NCI-H128 (cell line): ENCODE data around the gene TCEANC2.
"Not testable (repeated sequence)": the region's sequence is repeated elsewhere in the genome, so short reads cannot be mapped to it uniquely, and the experiment has no call there.

Source experiments
- DNase-seq: peaks from one replicate; lab custom pipeline; 2025; ENCODE audit not compliant: unreplicated experiment; lab: John Stamatoyannopoulos, UW

The TCEANC2 gene

DNA sequence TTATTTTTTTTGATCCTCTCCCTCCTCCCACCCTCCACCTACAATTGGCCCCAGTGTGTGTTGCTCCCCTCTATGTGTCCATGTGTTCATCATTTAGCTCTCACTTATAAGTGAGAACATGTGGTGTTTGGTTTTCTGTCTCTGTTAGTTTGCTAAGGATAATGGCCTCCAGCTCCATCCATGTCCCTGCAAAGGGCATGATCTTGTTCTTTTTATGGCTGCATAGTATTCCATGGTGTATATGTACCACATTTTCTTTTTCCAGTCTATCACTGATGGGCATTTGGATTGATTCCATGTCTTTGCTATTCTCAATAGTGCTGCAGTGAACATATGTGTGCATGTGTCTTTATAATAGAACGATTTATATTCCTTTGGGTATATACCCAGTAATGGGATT is 28.6 kb upstream of the TCEANC2 start:
- DNase-seq: not testable (repeated sequence)

- no peak for DNase-seq
Observed at GRCh38 chr1:54027848-54028247, 25.6 kb upstream of the TCEANC2 start.

DNA sequence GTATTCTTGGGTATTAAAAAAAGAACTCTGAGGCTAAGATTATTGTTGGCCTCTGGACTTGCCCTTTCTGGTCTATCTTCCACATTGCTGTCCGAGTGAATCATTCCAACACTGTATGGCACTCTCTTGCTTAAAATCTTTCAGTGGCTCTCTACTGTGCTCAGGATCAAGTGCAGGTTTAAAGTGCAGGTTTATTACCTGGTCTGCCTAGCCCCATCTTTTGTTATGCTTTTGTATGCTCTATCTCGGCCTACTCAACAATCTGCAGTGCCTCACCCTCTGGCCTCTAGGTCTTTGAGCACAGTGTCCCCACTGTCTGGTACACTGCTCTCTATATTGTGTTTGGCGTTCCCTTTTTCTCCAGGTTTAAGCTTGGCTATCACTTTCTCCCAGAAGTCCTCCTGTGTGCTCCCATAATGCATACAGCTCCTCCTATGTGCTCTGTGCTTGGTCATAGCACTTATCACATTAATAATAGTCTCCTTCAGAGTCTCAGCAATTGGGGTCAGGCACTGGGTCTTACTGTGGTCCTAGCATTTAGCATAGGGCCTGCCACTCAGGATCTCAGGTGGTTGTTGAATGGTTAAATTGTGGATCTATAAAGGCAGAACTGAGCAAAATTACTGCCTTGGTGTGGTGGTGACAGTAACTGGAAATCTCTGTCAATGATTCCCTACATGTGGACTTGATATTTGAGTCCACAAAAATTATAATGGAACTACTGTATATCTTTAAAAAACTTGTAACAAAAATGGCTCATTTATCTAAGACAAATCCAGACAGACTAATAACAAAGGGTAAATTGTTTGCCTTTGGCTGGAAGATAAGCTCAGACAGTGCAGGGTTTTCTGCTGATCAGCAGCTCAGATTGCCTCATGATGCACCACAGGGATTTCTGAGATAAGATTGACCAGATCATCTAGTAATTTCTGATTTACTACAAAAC is 24.8 kb upstream of the TCEANC2 start:
- no peak for DNase-seq

GRCh38 chr1:54037476-54037875 is 15.9 kb upstream of the TCEANC2 start:
- DNase-seq: no peak

DNA sequence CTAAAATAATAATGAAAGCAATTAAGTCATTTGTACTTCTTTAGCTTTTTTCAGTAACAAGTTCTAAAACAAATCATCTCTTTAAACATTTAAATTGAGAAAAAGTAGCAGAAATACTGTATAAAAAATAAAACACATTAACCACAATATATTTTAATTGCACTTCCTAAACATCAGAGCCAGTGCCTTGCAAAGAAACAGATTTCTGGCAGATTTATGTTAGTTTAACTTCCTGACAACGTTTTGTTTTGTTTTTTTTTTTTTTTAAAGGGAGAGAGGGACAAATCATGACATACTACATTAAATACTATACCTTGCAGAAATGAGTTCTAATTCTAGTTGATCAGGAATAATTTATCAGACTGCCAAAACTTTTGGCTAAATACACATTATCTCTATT is 11.6 kb upstream of the TCEANC2 start:
- DNase-seq: no peak

- DNase-seq: no peak
Observed at GRCh38 chr1:54045496-54045895, 7.9 kb upstream of the TCEANC2 start.

GRCh38 chr1:54046671-54047383 is 6.6 kb upstream of the TCEANC2 start:
- no peak for DNase-seq

- DNase-seq: no peak
Observed at GRCh38 chr1:54047384-54048305, 5.8 kb upstream of the TCEANC2 start.

DNA sequence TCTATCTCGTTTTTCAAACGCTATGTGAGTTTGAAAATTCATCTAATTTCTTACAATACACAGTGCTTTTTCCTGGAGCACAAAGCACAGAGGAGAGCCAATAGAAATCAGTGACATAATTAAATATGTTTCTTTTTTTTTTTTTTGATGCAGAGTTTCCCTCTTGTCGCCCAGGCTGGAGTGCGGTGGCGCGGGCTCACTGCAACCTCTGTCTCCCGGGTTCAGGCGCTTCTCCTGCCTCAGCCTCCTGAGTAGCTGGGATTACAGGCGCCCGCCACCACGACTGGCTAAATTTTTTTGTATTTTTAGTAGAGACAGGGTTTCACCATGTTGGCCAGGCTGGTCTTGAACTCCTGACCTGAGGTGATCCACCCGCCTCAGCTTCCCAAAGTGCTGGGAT is 3.0 kb upstream of the TCEANC2 start:
- not testable (repeated sequence) for DNase-seq

GRCh38 chr1:54051933-54052430 is 1.4 kb upstream of the TCEANC2 start:
- DNase-seq: no peak

DNA sequence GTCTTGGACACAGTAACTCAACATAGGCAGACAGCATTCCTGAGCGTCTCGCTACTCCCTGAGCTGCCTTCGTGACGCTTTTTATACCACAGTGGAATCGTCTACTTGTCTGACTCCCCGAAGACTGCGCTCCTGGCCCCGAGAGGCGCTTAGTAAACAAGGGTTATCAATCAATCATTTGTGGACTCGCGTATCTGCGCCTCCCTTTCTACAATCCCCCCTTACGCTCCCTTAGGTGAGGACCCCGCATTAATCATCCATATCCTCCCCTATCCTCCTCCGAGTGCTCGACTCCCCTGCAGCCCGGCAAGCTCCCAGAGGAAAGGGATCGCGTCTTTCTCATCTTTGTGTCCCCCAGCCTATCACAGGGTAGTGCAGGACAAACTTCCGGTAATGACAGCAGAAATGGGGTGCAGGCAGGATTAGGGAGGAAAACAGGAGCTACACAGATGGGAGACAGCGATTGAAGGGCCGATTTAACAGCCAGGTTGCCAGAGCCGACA is 926 bp upstream of the TCEANC2 start:
- DNase-seq: peak; percentile 31

DNA sequence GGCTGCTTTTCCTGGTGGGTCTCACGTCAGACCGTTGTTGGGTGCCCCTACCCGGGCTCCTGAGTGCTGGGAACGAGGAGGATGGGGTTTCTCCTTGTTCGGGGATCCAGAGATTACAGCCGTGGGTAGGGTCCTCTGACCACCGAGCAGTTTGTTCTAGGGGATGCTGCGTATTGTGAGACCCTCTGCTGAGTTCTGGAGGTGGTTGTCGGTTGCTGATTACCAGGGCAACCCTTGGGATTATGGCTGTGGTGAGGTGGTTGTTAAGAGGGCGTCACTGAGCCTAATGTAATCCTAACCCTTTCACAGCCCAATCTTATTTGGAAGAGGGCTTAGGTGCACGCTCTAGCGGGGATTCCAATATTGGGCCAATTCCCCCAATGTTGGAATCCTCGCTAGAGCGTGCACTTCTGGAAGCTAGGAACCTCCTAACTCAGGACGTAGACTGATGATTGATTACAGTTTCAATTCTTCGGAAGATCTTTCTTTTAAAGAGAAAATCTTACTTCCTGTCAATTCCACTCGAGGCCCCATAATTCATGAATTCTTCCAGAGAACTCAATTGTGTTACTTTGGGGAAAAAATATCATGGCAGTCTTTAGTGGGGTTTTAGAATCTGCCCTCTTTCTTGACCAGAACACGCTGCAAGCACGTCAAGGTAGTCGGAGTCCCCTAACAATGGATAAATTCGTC is 483 bp downstream of the TCEANC2 start:
- no peak for DNase-seq

- no peak for DNase-seq
Observed at GRCh38 chr1:54054438-54054749, 986 bp downstream of the TCEANC2 start.

GRCh38 chr1:54064299-54064698 is 10.9 kb downstream of the TCEANC2 start:
- DNase-seq: no peak

- DNase-seq: no peak
Observed at GRCh38 chr1:54069791-54070170, 16.4 kb downstream of the TCEANC2 start.

- DNase-seq: peak; percentile 45
Observed at GRCh38 chr1:54070171-54070837, 16.9 kb downstream of the TCEANC2 start.

DNA sequence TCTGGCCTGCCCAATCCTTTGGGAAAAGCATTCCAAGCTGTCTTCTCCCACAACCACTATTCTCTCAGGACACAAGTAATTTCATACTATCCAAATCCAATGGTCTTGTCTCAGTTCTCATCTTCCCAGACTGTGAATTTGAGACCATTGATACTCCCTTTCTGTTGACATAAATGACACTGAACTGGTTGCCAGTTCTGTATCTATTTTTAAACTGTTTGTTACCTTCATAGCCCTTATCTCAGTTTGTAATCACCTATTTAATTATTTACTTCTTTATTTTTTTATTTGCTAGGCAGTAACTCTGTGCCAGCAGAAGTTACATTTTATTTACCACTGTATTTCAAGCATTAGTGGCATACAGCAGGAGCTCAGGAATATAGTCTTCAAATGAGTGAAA is 24.0 kb downstream of the TCEANC2 start:
- DNase-seq: no peak

DNA sequence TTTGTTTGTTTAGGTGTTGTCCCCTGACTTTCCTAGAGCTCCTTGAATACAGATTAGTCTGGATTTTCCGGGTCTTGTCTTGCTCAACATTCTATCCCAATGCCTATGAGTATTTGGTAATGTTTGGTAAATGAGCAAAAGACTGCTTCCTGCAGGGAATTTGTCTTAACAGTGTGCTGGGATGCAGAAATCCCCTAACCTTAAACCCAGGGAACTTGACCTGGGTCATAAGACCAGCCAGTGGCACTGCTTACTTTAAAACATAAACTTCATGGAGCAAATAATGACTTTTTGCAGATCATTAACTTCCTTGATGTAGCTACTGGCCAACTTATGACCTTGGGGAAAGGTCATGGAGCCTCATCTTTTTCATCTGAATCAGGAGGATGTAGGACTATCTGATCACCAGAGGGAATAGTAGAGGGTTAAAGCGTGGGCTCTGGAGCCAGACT is 27.2 kb downstream of the TCEANC2 start:
- DNase-seq: no peak

GRCh38 chr1:54081306-54082270 is 28.2 kb downstream of the TCEANC2 start:
- DNase-seq: no peak
